OCI-M1 (cell line): ENCODE measurements around the gene CTNND2.

Experiments
- DNase-seq: peaks from one replicate; lab custom pipeline; 2025; lab: John Stamatoyannopoulos, UW

The CTNND2 gene

GRCh38 chr5:11252075-11252474 lies 652.2 kb downstream of the CTNND2 start:
- DNase-seq, result no peak

GRCh38 chr5:11251247-11251646 lies 653.0 kb downstream of the CTNND2 start:
- DNase-seq, result no peak

- no peak for DNase-seq
Observed at GRCh38 chr5:11248966-11249365, 655.3 kb downstream of the CTNND2 start.

DNA sequence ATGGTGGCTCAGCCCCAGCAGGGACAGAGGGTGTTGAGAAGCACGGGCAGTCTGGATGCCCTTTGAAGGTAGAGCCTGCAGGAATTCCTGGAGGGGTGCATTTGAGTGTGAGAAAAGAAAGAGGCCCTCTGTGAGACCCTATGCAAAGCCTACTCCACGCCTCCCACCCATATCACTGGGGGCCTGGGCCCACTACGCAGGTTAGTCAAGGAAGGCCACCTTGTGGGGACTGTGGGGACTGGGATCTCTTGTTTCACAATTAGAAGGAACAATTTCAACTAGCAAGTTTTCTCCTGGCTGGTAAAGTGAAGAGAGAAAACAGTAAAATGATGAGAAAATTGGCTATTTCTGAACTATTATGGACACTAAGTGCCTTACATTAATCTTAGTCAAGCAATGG lies 657.0 kb downstream of the CTNND2 start:
- no peak for DNase-seq

DNA sequence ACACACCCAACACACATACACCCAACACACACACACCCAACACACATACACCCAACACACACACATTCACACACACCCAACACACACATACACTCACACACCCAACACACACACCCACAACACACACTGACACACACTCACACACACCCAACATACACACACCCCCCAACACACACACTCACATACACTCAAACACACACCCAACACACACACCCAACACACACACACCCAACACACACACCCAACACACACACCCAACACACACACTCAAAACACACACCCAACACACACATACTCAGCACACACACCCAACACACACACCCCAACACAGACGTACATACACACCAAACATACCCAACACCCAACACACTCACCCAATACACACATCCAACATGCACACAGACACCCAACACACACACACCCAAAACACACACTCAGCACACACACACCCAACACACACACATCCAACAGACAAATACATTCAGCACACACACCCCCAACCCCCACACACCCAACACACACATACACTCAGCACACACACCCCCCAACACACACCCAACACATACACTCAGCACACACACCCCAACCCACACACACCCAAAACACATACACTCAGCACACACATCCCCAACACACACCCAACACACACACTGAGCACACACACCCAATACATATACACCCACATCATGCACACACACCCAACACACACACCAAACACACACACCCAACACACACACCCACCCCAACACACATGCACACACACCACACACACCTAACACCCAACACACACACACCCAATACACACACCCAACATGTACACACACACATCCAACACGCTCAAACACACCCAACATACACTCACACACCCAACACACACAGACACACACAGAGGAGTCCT lies 663.7 kb downstream of the CTNND2 start:
- DNase-seq, result no peak

GRCh38 chr5:11239261-11240015 lies 664.8 kb downstream of the CTNND2 start:
- no peak for DNase-seq

- peak; percentile 92 for DNase-seq
Observed at GRCh38 chr5:11234501-11234911, 669.7 kb downstream of the CTNND2 start.

DNA sequence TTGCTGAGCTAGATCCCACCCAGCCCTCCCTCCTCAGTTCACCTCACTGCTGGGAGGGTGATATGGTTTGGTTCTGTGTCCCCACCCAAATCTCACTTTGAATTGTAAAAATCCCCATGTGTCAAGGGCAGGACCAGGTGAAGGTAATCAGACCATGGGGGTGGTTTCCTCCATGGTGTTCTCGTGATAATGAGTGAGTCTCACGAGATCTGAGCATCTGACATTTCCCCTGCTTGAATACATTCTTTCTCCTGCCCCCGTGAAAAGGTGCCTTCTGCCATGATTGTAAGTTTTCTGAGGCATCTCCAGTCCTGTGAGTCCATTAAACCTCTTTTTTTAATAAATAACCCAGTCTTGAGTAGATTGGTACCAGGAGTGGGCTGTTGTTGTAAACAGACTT lies 673.4 kb downstream of the CTNND2 start:
- DNase-seq, result no peak

- DNase-seq, result no peak
Observed at GRCh38 chr5:11227064-11227463, 677.2 kb downstream of the CTNND2 start.

DNA sequence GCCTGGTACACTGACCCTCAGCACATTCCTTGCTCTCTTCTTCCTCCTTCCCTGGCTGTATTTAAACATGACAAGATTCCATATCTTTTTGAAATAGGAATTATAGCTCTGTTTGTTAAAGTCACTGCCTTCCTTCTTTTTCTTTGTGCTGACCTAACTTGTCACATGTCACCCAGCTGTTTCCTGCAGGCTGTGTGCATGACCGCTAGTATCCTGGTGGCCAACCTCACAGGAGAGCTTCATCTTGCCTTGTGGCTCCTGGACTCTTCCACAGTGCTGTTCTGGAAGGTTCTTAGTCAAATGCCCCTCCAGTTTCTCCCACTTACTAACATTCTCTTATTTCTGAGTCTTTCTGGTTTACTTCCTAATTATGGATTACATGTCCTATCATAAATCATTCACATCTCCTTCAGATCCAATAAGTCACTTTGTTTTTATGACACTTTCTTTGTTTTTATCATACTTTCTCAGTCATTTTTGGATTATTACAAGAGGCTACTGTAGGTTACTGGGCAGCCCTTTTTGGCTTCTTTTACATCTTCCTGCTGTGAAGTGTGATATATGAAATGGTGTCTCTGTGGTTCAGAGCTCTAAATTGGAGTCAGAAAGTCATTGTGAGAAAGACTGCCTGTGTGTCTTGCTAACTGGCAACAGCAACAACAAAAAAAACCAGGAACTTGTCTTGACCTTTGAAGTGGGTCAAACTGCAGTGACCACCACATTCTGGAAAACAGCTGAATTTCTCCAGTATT lies 679.6 kb downstream of the CTNND2 start:
- no peak for DNase-seq

- DNase-seq, result no peak
Observed at GRCh38 chr5:11222169-11222568, 682.1 kb downstream of the CTNND2 start.

DNA sequence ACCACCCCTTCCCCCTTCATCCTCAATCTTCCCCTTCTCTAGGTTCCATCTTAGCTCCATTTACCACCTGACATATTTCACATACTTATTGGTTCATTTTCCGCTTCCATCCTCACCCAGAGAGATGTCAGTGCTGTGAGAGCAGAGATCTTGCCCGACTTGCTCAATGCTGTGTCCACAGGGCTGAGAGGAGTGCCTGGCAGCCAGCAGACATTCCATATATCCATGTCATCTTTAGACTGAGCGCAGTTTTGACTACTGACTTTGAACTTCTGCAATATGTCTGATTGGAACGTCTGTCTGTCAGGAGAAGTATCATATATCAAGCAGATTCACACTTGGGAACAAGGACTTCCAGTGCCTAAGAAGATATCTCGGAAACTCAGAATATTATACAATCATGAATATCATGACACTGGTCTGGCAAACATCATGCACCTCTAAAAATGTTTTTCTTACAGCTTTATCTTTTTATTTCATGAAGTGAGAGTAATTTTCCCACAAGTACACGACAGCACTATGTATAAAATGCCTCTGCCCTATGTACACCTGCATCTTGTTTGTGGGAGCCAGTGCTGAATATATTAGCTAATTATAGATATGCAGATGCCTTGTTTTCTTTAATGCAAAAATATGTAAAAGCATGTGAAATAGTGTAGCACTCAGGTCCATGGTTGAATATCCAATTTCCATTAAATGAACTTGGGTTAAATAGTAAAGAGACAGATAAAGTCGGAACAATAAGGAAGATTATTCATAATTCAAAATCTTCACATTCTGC lies 689.2 kb downstream of the CTNND2 start:
- no peak for DNase-seq

DNA sequence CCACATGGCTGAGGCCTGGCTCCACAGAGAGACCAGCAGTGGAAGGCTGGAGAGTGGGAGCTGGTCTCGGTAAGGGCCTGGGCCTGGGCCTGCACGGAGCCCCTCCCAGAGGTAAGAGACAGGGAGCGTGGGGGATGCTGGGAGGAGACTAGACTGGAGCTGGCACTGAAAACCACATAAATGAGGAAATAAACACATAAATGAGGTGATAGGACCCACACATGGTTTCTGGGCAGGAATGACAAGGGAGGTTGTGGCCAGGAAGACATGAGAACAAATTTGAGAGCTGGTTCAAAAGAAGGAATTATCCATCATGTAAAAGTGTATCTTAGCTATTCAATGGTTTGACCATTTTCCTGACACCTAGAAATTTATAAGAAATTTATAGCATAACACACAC lies 691.5 kb downstream of the CTNND2 start:
- DNase-seq, result peak; percentile 54

DNA sequence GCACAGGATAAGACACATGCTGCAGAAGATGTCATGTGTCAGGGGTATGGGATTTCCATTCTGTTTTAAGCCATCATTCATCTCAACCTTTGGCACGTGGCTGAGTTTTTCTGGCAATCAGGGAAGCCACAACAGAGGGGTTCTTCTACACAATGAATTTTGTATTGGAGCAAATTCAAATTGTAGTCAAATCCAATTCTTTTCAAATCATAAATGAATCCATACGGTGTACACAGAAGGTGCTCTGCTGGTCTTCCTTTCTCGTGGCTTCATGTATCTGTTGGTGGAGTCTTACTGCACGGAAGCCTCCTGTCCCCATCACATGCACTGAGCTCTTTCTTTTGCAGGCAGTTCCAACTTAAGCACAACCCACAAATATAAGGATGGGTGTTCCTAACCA lies 706.5 kb downstream of the CTNND2 start:
- no peak for DNase-seq

GRCh38 chr5:11191673-11192072 lies 712.6 kb downstream of the CTNND2 start:
- DNase-seq, result no peak

DNA sequence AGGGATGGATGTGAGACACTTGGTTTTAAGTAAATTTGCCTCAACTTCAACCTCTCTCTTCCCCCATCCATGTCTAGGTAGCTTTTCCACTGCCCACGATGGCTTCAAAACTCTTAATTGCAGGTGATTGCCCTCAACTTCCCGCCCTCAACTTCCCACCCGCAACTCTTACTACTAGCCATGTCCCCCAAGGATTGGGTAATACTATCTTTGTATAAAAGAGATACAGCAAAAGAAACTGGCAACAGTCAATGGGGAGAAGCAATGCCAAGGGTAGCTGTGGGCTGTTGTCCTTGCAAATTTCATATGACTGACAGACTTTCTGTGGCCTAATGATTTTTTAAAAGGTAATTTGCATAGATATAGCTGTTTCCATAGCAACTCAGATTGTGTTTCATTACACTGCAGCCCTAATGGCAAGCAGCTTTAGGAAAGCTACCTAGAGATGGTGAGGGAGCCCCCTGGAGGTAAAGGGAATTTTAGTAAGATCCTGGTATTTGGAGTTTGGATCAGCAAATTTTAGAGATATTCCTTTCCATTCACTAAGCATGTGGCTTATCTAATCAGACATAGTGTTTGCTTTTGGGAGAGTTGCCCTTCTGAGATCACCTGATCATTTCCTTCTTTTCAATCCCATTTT lies 721.7 kb downstream of the CTNND2 start:
- peak; percentile 53 for DNase-seq

GRCh38 chr5:11181940-11182339 lies 722.3 kb downstream of the CTNND2 start:
- no peak for DNase-seq

DNA sequence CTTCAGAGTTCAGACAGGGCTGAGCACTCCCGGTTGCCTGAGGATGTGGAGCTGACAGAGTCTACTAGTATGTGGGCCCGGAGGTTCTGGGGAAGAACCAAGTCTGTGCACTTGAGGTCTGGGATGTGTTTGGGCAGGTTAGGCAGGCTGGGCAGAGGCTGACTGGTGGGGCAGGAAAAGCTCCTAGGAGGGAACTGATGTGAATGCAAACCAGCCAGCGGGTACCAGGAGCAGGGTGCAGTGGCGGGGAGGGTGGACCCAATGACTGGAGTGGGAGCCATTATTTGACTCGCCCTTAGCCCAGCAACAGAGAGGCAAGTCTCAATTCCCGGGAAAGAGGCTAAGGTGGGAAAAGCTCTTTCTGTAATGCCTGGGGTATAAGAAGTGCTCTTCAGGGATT lies 723.4 kb downstream of the CTNND2 start:
- no peak for DNase-seq

DNA sequence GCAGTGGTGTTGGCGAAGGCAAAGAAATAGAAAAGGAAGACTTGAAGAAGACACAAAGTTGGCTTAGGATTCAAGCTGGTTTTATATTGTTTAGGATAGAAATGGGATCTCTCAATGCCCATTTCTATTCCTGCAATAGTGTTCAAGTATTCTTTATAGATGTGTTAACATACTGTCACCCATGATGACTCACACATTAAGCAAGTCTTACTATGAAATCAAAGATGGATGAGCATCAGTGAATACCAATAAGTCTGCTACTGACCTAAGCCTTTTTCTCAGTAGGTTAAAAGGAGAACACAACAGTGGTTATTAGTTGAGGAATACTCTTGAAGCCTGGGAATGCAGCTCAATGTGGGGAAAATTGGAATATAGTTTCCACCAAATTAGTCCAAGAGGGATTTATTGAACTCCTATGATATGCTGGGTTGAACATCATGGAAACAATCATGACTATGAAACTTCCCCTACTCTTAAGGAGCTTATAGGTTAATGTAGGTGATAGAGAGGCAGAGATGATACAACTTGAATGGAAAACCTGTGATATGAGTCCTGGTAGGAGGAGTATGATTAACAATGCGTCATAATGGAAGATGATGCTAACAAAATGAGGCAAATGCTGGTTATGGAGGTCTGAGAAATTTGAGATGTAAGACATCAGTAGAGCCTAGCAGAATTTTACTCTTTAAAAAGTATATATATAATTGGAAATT lies 726.1 kb downstream of the CTNND2 start:
- DNase-seq, result no peak

DNA sequence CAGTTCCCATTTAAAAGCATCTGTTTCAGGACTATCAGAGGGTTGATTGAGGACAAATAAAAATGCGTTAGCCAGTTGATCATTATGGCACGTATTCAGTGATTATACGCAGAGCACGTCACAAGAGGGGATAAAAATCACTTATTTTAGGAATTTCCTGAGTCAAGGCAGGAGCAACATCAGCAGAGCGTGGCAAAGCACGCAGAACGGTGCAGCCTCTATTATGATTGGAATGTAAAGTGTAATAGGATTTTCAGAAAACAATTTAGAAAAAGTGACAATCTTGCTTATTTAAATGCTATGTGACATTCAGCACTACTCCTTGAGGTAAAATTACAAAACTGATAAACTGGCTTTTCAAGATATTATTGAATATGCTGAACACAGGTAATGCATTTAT lies 729.7 kb downstream of the CTNND2 start:
- DNase-seq, result no peak

DNA sequence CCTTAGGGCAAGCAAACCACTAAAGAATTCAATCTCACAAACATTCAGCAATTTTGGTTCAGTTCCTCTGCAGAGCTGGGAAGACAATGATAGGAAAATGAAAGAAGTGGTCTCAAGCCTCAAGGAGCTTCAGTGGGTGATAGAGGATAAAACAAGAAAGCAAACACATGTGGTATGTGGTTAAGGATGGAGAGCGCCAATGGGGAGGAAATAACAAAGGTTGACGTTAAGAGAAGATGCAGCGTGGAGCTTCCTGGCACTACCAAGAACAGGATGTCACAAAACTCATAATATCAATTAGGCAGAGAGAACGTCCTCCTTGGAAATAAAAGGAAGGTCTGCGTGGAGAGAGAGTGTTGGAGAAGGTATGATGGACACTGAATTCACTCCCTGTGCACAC lies 731.8 kb downstream of the CTNND2 start:
- no peak for DNase-seq
